Measurements from ENCODE around the gene SEC23IP.

GRCh38 chr10:119860866-119861607 is 31.5 kb upstream of the SEC23IP start:
- no peak for TF ChIP-seq CTCF (IDR thresholded peaks at IDR 0.05)
- TF ChIP-seq EZH2 (IDR thresholded peaks at IDR 0.05; ENCODE audit: borderline replicate concordance, insufficient read depth, low read depth, low read length, poor library complexity, severe bottlenecking) = no peak

Data from B cell (primary cell).